K562 (cell line): ENCODE results near the gene SMCHD1. TPM values are rescaled to one million over a fixed set of nuclear protein-coding genes. Genes with fewer than 3 reads are reported as not detected.

Experiments used
- E2F1 ChIP-seq: sonication (generic); formaldehyde crosslinking; IDR thresholded peaks from 2 replicates; pipeline ENCODE4 v1.8.1; 2023; ENCODE audit warnings: mild to moderate bottlenecking, missing genetic modification reagents, moderate library complexity
- PHF8 ChIP-seq: fragments of 200-600 bp; sonication (generic); IDR thresholded peaks from 2 replicates; pipeline ENCODE4 v1.6.1; 2012; ENCODE audit warnings: mixed run types, mild to moderate bottlenecking, inconsistent platforms, low read length, moderate library complexity, borderline replicate concordance
- ZBTB40 ChIP-seq, 2 experiments: fragments of 450-650 bp in 1 of 2; sonication (generic) in 1 of 2; formaldehyde crosslinking in 1 of 2; IDR thresholded peaks; 2 replicates each; pipeline versions ENCODE4 v1.7.1 to v1.9.0; 2016 to 2022; ENCODE audit warnings: inconsistent platforms in 1 of 2, mild to moderate bottlenecking in 1 of 2, missing genetic modification reagents in 1 of 2
- polyA plus RNA-seq, 8 experiments: library from polyadenylated mRNA; depleted of rRNA in 4 of 8; stranded (reverse) in 5 of 8; unstranded in 3 of 8; fragments of >200 nt; fragmentation: Nextera tagmentation in 2 of 8; fragmentation: Illumina TruSeq in 1 of 8; extraction: Ambion mirVana in 2 of 8; extraction: Trizol in 1 of 8; gene quantifications; 2 replicates each; pipeline versions ENCODE4 v1.2.1 to v1.2.3, GENCODE V29; 2011 to 2014; ENCODE audit warnings: inconsistent platforms in 1 of 8, missing spikeins in 1 of 8
- total RNA-seq, 7 experiments: library from RNA; depleted of rRNA in 6 of 7; stranded (reverse); fragments of >200 nt in 6 of 7; fragmentation: Illumina TruSeq in 2 of 7; extraction: Trizol in 2 of 7; gene quantifications; 2 replicates each; pipeline versions ENCODE4 v1.2.1 to v1.2.3, GENCODE V29; 2011 to 2021; ENCODE audit warnings: low replicate concordance in 1 of 7

Gene SMCHD1
- total and polyA plus RNA-seq, 9 of the 15 experiments (the other 6 are each of a cell fraction or from before 2014, with no cell fraction given): 6.3 to 144 (median 72.7) TPM

- TF ChIP-seq ZBTB40 (IDR thresholded peaks at IDR 0.05): no peak
- no peak for TF ChIP-seq ZBTB40 (CRISPR knock-in tag; IDR thresholded peaks at IDR 0.05)
- TF ChIP-seq PHF8: no peak
- TF ChIP-seq E2F1 (CRISPR knock-in tag): no peak
Measured at GRCh38 chr18:2606335-2606734, 49.2 kb upstream of the SMCHD1 start (continued).
